Measurements from ENCODE around the gene GRIA2.

GRCh38 chr4:157222771-157223160 lies 2.2 kb downstream of the GRIA2 start:
- TF ChIP-seq CTCF (IDR thresholded peaks at IDR 0.05): no peak
- no peak for TF ChIP-seq POLR2A (IDR thresholded peaks at IDR 0.05)

Measured in esophagus squamous epithelium (tissue), 4 donors.